ENCODE results near the gene HYAL1. TPM values are rescaled to one million over a fixed set of nuclear protein-coding genes. Genes with fewer than 3 reads are reported as not detected.

Gene HYAL1
- total RNA-seq, 1 donor from 2014 or later: 58.2 TPM

- intact Hi-C loops (cut with DNase I): no loop called here
- Histone ChIP-seq H3K27me3 (ENCODE audit: low read depth) (peaks cover 23% of the 10 kb centered on the region), H3K4me1 (peaks cover 10% of the 10 kb centered on the region), H3K27ac (no peak within 1 kb of the TSS), H3K36me3 (peaks cover 4% of the 10 kb centered on the region), H3K9me3 (no peaks in the 10 kb centered on the region), H3K4me3 (no peak within 1 kb of the TSS)
- ATAC-seq (no peak), DNase-seq (no peak)
- TF ChIP-seq, protein P1, sequence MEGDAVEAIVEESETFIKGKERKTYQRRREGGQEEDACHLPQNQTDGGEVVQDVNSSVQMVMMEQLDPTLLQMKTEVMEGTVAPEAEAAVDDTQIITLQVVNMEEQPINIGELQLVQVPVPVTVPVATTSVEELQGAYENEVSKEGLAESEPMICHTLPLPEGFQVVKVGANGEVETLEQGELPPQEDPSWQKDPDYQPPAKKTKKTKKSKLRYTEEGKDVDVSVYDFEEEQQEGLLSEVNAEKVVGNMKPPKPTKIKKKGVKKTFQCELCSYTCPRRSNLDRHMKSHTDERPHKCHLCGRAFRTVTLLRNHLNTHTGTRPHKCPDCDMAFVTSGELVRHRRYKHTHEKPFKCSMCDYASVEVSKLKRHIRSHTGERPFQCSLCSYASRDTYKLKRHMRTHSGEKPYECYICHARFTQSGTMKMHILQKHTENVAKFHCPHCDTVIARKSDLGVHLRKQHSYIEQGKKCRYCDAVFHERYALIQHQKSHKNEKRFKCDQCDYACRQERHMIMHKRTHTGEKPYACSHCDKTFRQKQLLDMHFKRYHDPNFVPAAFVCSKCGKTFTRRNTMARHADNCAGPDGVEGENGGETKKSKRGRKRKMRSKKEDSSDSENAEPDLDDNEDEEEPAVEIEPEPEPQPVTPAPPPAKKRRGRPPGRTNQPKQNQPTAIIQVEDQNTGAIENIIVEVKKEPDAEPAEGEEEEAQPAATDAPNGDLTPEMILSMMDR (IDR thresholded peaks at IDR 0.05): no peak
Observed at GRCh38 chr3:50278880-50279224, 24.5 kb downstream of the HYAL1 start, which contains the start of gene LSMEM2. Gene LSMEM2 (plus strand): TSS chr3:50279087. CDS start chr3:50279114, 27 bp downstream.

- ATAC-seq (no peak), DNase-seq (no peak)
- Histone ChIP-seq H3K27ac (no peak overlapping the region), H3K36me3 (peaks cover 4% of the 10 kb centered on the region), H3K9me3 (no peaks in the 10 kb centered on the region), H3K27me3 (ENCODE audit: low read depth) (peaks cover 23% of the 10 kb centered on the region), H3K4me1 (peaks cover 15% of the 10 kb centered on the region), H3K4me3 (no peak overlapping the region)
- intact Hi-C loops (cut with DNase I): no loop called here
- TF ChIP-seq, protein P1 (IDR thresholded peaks at IDR 0.05): no peak
Observed at GRCh38 chr3:50278123-50278879, 25.1 kb downstream of the HYAL1 start.

DNA sequence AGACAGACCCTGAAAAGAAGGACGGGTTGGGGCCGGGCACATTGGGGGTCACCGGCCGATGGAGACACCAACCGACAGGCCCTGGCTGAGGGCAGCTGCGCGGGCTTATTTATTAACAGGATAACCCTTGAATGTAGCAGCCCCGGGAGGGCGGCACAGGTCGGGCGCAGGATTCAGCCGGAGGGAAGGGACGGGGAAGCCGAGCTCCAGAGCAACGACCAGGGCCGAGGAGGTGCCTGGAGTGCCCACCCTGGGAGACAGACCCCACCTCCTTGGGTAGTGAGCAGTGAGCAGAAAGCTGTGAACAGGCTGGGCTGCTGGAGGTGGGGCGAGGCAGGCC is 26.6 kb downstream of the HYAL1 start:
- no peak for ATAC-seq
- Histone ChIP-seq H3K27me3 (ENCODE audit: low read depth) (peaks cover 23% of the 10 kb centered on the region), H3K36me3 (peaks cover 4% of the 10 kb centered on the region), H3K4me3 (no peak overlapping the region), H3K4me1 (peaks cover 25% of the 10 kb centered on the region), H3K9me3 (no peaks in the 10 kb centered on the region), H3K27ac (no peak overlapping the region)
- no peak for DNase-seq
- TF ChIP-seq, protein P1 (IDR thresholded peaks at IDR 0.05): no peak
- intact Hi-C loops (cut with DNase I): no loop called here

DNA sequence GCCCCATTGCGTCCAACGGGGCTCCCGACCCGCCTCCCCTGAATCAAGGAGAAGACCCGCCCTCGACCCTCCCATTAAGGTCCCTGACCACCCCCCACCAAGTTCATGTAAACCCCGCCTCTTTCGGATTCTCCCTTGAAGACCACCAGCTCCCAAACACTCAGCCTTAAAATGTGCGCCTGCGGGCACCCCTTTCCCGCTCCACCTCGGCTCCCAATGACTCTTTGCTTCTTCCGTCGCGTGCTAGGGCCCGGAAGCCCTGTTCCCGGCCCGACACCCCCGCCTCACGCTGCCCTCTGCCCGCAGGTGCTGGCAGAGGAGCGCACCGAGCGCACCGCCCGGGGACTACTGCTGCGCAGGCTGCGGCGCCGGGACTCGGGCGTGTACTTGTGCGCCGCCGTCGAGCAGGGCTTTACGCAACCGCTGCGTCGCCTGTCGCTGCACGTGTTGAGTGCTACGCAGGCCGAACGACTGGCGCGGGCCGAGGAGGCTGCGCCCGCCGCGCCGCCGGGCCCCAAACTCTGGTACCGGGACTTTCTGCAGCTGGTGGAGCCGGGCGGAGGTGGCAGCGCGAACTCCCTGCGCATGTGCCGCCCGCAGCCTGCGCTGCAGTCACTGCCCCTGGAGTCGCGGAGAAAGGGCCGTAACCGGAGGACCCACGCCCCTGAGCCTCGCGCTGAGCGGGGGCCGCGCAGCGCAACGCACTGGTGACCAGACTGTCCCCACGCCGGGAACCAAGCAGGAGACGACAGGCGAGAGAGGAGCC is 27.2 kb downstream of the HYAL1 start:
- intact Hi-C loops (cut with DNase I): no loop called here
- Histone ChIP-seq H3K4me3 (no peak overlapping the region), H3K27me3 (ENCODE audit: low read depth) (peaks cover 23% of the 10 kb centered on the region), H3K4me1 (peaks cover 30% of the 10 kb centered on the region), H3K27ac (no peak overlapping the region), H3K9me3 (no peaks in the 10 kb centered on the region), H3K36me3 (peaks cover 4% of the 10 kb centered on the region)
- ATAC-seq: no peak
- DNase-seq: no peak
- TF ChIP-seq, protein P1 (IDR thresholded peaks at IDR 0.05): no peak

DNA sequence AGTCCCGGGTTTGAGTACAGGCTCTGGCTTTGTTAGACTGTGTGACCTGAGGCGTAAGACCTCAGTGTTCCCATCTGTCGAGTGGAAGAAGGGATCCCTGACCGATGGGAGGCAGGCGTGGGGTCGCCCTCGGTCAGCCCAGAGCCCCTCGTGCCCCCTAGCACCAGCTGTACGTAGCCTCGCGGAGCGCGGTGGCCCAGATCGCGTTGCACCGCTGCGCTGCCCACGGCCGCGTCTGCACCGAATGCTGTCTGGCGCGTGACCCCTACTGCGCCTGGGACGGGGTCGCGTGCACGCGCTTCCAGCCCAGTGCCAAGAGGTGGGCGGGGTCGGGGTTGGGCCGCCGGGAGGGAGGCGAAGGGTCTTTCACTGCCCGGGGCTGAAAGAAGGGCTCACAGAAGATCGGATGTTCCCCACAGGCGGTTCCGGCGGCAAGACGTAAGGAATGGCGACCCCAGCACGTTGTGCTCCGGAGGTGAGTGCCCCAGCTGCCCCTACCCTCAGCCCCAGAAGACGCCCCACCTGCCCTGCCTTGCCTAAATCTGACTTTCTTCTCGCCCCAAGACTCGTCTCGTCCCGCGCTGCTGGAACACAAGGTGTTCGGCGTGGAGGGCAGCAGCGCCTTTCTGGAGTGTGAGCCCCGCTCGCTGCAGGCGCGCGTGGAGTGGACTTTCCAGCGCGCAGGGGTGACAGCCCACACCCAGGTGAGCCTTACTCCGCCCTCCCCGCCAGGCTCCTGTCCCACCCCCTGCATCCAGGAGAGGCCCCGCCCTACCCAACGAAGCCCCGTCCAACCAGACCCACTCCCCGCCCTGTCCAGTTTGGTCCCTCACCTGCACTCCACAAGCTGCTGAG is 28.0 kb downstream of the HYAL1 start:
- Histone ChIP-seq H3K36me3 (peaks cover 4% of the 10 kb centered on the region), H3K9me3 (no peaks in the 10 kb centered on the region), H3K27ac (no peak overlapping the region), H3K27me3 (ENCODE audit: low read depth) (peaks cover 23% of the 10 kb centered on the region), H3K4me3 (no peak overlapping the region), H3K4me1 (peaks cover 32% of the 10 kb centered on the region)
- DNase-seq: no peak
- intact Hi-C loops (cut with DNase I): no loop called here
- ATAC-seq: no peak
- TF ChIP-seq, protein P1 (IDR thresholded peaks at IDR 0.05): no peak
